Heart left ventricle (tissue), 16 donors: ENCODE measurements around the gene ACTR1A. TPM values are rescaled to one million over a fixed set of nuclear protein-coding genes. Genes with fewer than 3 reads are reported as not detected.
"Not testable (repeated sequence)": the region's sequence is repeated elsewhere in the genome, so short reads cannot be mapped to it uniquely, and the experiment has no call there.

Experiments used
- ATAC-seq, 4 donors: fragments of 200-7000 bp; cut with Tn5 transposase; one replicate each; pipeline ENCODE4 v1.9.1; 2020 to 2022; ENCODE audit warnings: moderate library complexity in 4 of 4, mild to moderate bottlenecking in 3 of 4, moderate number of reproducible peaks in 1 of 4
- DNase-seq, 5 donors: peaks; one replicate each; pipeline ENCODE4 v3.0.0-alpha.2; 2020
- H3K27ac ChIP-seq, 12 donors: fragments of 200-600 bp; sonication (generic) in 4 of 12; one replicate each; pipeline versions ENCODE4 v1.5.0 to v1.8.0; 2016 to 2022; ENCODE audit warnings: mild to moderate bottlenecking in 2 of 12
- H3K27me3 ChIP-seq, 9 donors: fragments of 200-600 bp; sonication (generic) in 2 of 9; one replicate each; pipeline versions ENCODE4 v1.5.1 to v1.8.0; 2016 to 2022; ENCODE audit warnings: mild to moderate bottlenecking in 3 of 9
- H3K36me3 ChIP-seq, 9 donors: fragments of 200-600 bp; sonication (generic) in 2 of 9; one replicate each; pipeline versions ENCODE4 v1.5.0 to v1.8.0; 2018 to 2022; ENCODE audit warnings: mild to moderate bottlenecking in 2 of 9
- H3K4me1 ChIP-seq, 12 donors: fragments of 200-600 bp; sonication (generic) in 4 of 12; one replicate each; pipeline versions ENCODE4 v1.5.0 to v1.8.0; 2016 to 2022; ENCODE audit warnings: mild to moderate bottlenecking in 3 of 12
- H3K4me3 ChIP-seq, 12 donors: fragments of 200-600 bp; sonication (generic) in 4 of 12; one replicate each; pipeline versions ENCODE4 v1.5.0 to v1.8.0; 2017 to 2022; ENCODE audit warnings: mild to moderate bottlenecking in 9 of 12, moderate library complexity in 4 of 12
- H3K9me3 ChIP-seq, 12 donors: fragments of 200-600 bp; sonication (generic) in 4 of 12; one replicate each; pipeline versions ENCODE4 v1.5.0 to v1.8.0; 2016 to 2022; ENCODE audit warnings: mild to moderate bottlenecking in 1 of 12
- POLR2A ChIP-seq, 2 donors: fragments of 450-650 bp; IDR thresholded peaks; one replicate each; pipeline ENCODE4 v1.6.1; 2017; ENCODE audit warnings: antibody characterized with exemption in 2 of 2, mild to moderate bottlenecking in 2 of 2, moderate library complexity in 2 of 2
- WGBS, 4 donors: extraction: QIAGEN DNeasy Blood & Tissue Kit in 2 of 4; methylation state at CpG; one replicate each; pipeline versions ENCODE4 v1.1.5 to v1.1.7; 2013 to 2018; 5-methylcytosine and 5-hydroxymethylcytosine counted together
- intact Hi-C, 10 donors: fragments of 100-400 bp; cut with DNase I; formaldehyde crosslinking; loops; one replicate each; pipeline versions ENCODE4 v1.11.1 to v1.14.2; 2022
- polyA plus RNA-seq, 2 donors: library from polyadenylated mRNA; stranded (reverse); fragments of 200-250 nt; gene quantifications; one replicate each; pipeline ENCODE4 v1.2.3, GENCODE V29; 2013
- total RNA-seq, 9 donors: library from RNA; depleted of rRNA in 2 of 9; stranded (reverse); fragments of >200 nt in 2 of 9; fragmentation: NEBNext Ultra II Directional in 3 of 9; extraction: Animal tissue kit (Norgen Biotek cat#: 25700) in 3 of 9; gene quantifications; one replicate each; pipeline versions ENCODE4 v1.1.0 to v1.2.4, GENCODE V29; 2016 to 2023
- TF ChIP-seq, protein P1 (sequence below), 12 donors: fragments of 200-600 bp; sonication (generic) in 4 of 12; IDR thresholded peaks; one replicate each; pipeline versions ENCODE4 v1.5.0 to v1.8.0; 2018 to 2022; ENCODE audit warnings: antibody characterized with exemption in 12 of 12, mild to moderate bottlenecking in 5 of 12
- donor health status: ischemic (EF 13 %, LVEDD 7.1; RV severe dilation, severe dysfunction).
- donor health status: healthy with polysubstance abuse.
- donor health status: DM: no; HTN: yes; CAD: no.
- donor health status: DM: no; HTN: no; CAD: no.
- donor health status: ischemic (EF 25% LVEDD 6.9; RV normal size, moderate dysfunction).
- donor health status: ischemic (EF 25% LVEDD 5.7; RV mildly dilated, moderate dysfunction).
- donor health status: healthy.
- donor health status: DM: yes; HTN: yes; CAD: no.
- donor health status: ischemic (EF 35%, LVEDD 5.7; RV mildly dilated, moderate dysfunction).
- donor health status: nonischemic (EF 11% LVEDD 7.7; RV severe dilation, severe dysfunction).
- donor health status: DM: yes; HTN: yes; CAD: no.
- donor health status: PGD.
- donor health status: ischemic (EF 29% LVEDD 5.4; RV normal size, mild dysfunction).
- donor health status: nonischemic (EF 23%, LVEDD 6.1; RV moderate dilation, normal function).

ACTR1A gene
- total and polyA plus RNA-seq, 11 donors = 100 to 175 (median 119) TPM

DNA sequence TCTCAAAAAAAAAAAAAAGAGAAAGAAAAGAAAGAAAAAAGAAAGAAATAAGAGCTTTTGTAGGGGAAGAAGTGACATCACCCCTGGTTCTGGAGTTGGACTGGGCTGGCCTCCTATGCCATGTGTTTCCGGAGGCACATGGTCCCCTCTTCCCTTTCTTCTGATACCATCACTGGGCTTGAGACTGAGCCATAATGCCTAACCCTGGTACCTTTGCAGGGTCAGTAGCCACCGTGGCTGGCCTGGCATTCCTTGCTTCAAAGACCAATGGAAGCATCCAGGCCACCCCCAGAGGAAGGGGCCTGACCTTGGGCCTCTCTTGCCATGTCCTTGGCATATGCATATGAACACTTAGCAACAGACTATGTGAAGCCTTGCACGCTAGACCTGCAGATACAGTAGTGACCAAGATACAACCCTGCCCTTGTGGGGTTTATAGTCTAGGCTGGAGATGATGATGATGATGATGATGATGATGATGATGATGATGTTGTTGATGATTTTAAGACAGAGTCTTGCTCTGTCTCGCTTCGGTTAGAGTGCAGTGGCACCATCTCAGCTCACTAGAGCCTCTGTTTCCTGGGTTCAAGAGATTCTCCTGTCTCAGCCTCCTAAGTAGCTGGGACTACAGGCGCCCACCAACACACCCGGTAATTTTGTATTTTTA lies 33.1 kb upstream of the ACTR1A start:
- Histone ChIP-seq H3K27ac (no peak overlapping the region), H3K36me3 (no peaks in the 10 kb centered on the region), H3K9me3 (no peaks in the 10 kb centered on the region), H3K4me3 (no peak overlapping the region), H3K4me1 (peaks cover 0 to 11% (median 0%) of the 10 kb centered on the region in 12 donors), H3K27me3 (no peaks in the 10 kb centered on the region)
- TF ChIP-seq, protein P1, sequence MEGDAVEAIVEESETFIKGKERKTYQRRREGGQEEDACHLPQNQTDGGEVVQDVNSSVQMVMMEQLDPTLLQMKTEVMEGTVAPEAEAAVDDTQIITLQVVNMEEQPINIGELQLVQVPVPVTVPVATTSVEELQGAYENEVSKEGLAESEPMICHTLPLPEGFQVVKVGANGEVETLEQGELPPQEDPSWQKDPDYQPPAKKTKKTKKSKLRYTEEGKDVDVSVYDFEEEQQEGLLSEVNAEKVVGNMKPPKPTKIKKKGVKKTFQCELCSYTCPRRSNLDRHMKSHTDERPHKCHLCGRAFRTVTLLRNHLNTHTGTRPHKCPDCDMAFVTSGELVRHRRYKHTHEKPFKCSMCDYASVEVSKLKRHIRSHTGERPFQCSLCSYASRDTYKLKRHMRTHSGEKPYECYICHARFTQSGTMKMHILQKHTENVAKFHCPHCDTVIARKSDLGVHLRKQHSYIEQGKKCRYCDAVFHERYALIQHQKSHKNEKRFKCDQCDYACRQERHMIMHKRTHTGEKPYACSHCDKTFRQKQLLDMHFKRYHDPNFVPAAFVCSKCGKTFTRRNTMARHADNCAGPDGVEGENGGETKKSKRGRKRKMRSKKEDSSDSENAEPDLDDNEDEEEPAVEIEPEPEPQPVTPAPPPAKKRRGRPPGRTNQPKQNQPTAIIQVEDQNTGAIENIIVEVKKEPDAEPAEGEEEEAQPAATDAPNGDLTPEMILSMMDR (IDR thresholded peaks at IDR 0.05) = no peak
- TF ChIP-seq POLR2A (IDR thresholded peaks at IDR 0.05) = no peak
- DNase-seq (no peak), ATAC-seq (no peak)
- intact Hi-C loops = no loop called here
- WGBS, 4 donors = 94 to 98% (median 97%) methylated on average over 7 of the region's 7 CpGs

DNA sequence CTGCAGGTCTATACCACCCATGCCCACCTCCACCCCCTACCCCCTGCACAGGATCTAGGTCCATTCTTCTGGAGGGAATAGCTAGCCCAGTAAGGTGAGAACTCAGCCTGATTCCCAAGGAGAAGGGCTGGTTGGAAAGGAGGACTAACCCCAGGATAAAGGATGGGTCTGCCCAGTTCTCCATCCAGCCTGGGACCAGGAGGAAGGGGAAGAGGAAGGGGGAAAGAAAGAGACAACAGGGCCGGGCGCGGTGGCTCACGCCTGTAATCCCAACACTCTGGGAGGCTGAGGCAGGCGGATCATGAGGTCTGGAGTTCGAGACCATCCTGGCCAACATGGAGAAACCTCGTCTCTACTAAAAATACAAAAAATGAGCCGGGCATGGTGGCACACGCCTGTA lies 32.5 kb upstream of the ACTR1A start:
- H3K4me1 ChIP-seq, ATAC-seq, H3K4me3 ChIP-seq, H3K27me3 ChIP-seq, DNase-seq, H3K9me3 ChIP-seq, H3K36me3 ChIP-seq, H3K27ac ChIP-seq, intact Hi-C loops: not testable (repeated sequence)
- 92 to 98% (median 95%) methylated on average over 9 of the region's 9 CpGs for WGBS, 4 donors

GRCh38 chr10:102534333-102534732 lies 31.8 kb upstream of the ACTR1A start:
- Histone ChIP-seq H3K27me3 (no peaks in the 10 kb centered on the region), H3K27ac (no peak overlapping the region), H3K4me3 (no peak overlapping the region), H3K9me3 (no peaks in the 10 kb centered on the region), H3K36me3 (no peaks in the 10 kb centered on the region), H3K4me1 (peaks cover 0 to 9% (median 0%) of the 10 kb centered on the region in 12 donors)
- intact Hi-C loops = no loop called here
- TF ChIP-seq, protein P1 (IDR thresholded peaks at IDR 0.05) = no peak
- TF ChIP-seq POLR2A (IDR thresholded peaks at IDR 0.05) = no peak
- no peak for DNase-seq
- 91 to 94% (median 92%) methylated on average over 13 of the region's 13 CpGs for WGBS, 4 donors
- ATAC-seq = no peak

- Histone ChIP-seq H3K36me3 (peaks cover 0 to 23% (median 3%) of the 10 kb centered on the region in 9 donors), H3K4me3 (no peak overlapping the region), H3K4me1 (peaks cover 0 to 18% (median 0%) of the 10 kb centered on the region in 12 donors), H3K9me3 (no peaks in the 10 kb centered on the region), H3K27me3 (no peaks in the 10 kb centered on the region), H3K27ac (no peak overlapping the region)
- TF ChIP-seq POLR2A (IDR thresholded peaks at IDR 0.05) = no peak
- TF ChIP-seq, protein P1 (IDR thresholded peaks at IDR 0.05) = no peak
- 67 to 80% (median 73%) methylated on average over 2 of the region's 2 CpGs for WGBS, 4 donors
- no peak for DNase-seq
- ATAC-seq = no peak
- intact Hi-C loops = no loop called here
These were observed 25.0 kb upstream of the ACTR1A start for GRCh38 chr10:102527546-102527945.

DNA sequence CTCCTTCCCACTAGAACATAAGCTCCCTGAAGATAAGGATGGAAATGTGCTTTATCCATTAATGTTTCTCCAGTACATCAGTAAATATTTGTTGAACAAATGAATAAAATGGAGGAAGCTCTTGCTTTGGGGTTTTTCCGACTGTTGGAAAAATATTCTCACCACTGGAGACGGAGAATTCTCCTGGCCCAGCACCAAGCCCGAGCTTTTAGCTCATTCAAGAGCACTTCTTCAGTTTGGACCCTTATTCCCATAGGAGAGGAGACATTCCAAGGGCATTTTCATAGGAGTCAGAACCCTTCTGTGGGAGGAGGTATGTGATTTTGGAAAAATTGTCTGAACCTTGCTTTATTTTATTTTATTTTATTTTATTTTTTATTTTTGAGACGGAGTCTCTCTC lies 22.2 kb upstream of the ACTR1A start:
- Histone ChIP-seq H3K27ac (no peak overlapping the region), H3K4me3 (no peak overlapping the region), H3K36me3 (peaks cover 0 to 23% (median 3%) of the 10 kb centered on the region in 9 donors), H3K27me3 (no peaks in the 10 kb centered on the region), H3K4me1 (peaks cover 0 to 20% (median 0%) of the 10 kb centered on the region in 12 donors), H3K9me3 (no peaks in the 10 kb centered on the region)
- peak in 1 of 5 donors; percentile 15 for DNase-seq
- ATAC-seq = no peak
- intact Hi-C loops = loop anchor here in 1 of 10 donors (5.0 kb wide), 1 partner anchor 48 kb away; no protein-coding TSS in a partner anchor
- TF ChIP-seq POLR2A (IDR thresholded peaks at IDR 0.05) = no peak
- TF ChIP-seq, protein P1 (IDR thresholded peaks at IDR 0.05) = no peak
- WGBS, 4 donors = 68 to 79% (median 73%) methylated on average over 4 of the region's 4 CpGs
